Heart left ventricle (tissue), 16 donors: ENCODE results near the gene EXOC4. TPM values are rescaled to one million over a fixed set of nuclear protein-coding genes. Genes with fewer than 3 reads are reported as not detected.

Experiments used
- ATAC-seq, 4 donors: fragments of 200-7000 bp; cut with Tn5 transposase; one replicate each; pipeline ENCODE4 v1.9.1; 2020 to 2022; ENCODE audit warnings: moderate library complexity in 4 of 4, mild to moderate bottlenecking in 3 of 4, moderate number of reproducible peaks in 1 of 4
- DNase-seq, 5 donors: peaks; one replicate each; pipeline ENCODE4 v3.0.0-alpha.2; 2020
- H3K27ac ChIP-seq, 12 donors: fragments of 200-600 bp; sonication (generic) in 4 of 12; one replicate each; pipeline versions ENCODE4 v1.5.0 to v1.8.0; 2016 to 2022; ENCODE audit warnings: mild to moderate bottlenecking in 2 of 12
- H3K27me3 ChIP-seq, 9 donors: fragments of 200-600 bp; sonication (generic) in 2 of 9; one replicate each; pipeline versions ENCODE4 v1.5.1 to v1.8.0; 2016 to 2022; ENCODE audit warnings: mild to moderate bottlenecking in 3 of 9
- H3K36me3 ChIP-seq, 9 donors: fragments of 200-600 bp; sonication (generic) in 2 of 9; one replicate each; pipeline versions ENCODE4 v1.5.0 to v1.8.0; 2018 to 2022; ENCODE audit warnings: mild to moderate bottlenecking in 2 of 9
- H3K4me1 ChIP-seq, 12 donors: fragments of 200-600 bp; sonication (generic) in 4 of 12; one replicate each; pipeline versions ENCODE4 v1.5.0 to v1.8.0; 2016 to 2022; ENCODE audit warnings: mild to moderate bottlenecking in 3 of 12
- H3K4me3 ChIP-seq, 12 donors: fragments of 200-600 bp; sonication (generic) in 4 of 12; one replicate each; pipeline versions ENCODE4 v1.5.0 to v1.8.0; 2017 to 2022; ENCODE audit warnings: mild to moderate bottlenecking in 9 of 12, moderate library complexity in 4 of 12
- H3K9me3 ChIP-seq, 12 donors: fragments of 200-600 bp; sonication (generic) in 4 of 12; one replicate each; pipeline versions ENCODE4 v1.5.0 to v1.8.0; 2016 to 2022; ENCODE audit warnings: mild to moderate bottlenecking in 1 of 12
- POLR2A ChIP-seq, 2 donors: fragments of 450-650 bp; IDR thresholded peaks; one replicate each; pipeline ENCODE4 v1.6.1; 2017; ENCODE audit warnings: antibody characterized with exemption in 2 of 2, mild to moderate bottlenecking in 2 of 2, moderate library complexity in 2 of 2
- WGBS, 4 donors: extraction: QIAGEN DNeasy Blood & Tissue Kit in 2 of 4; methylation state at CpG; one replicate each; pipeline versions ENCODE4 v1.1.5 to v1.1.7; 2013 to 2018; 5-methylcytosine and 5-hydroxymethylcytosine counted together
- intact Hi-C, 10 donors: fragments of 100-400 bp; cut with DNase I; formaldehyde crosslinking; loops; one replicate each; pipeline versions ENCODE4 v1.11.1 to v1.14.2; 2022
- polyA plus RNA-seq, 2 donors: library from polyadenylated mRNA; stranded (reverse); fragments of 200-250 nt; gene quantifications; one replicate each; pipeline ENCODE4 v1.2.3, GENCODE V29; 2013
- total RNA-seq, 9 donors: library from RNA; depleted of rRNA in 2 of 9; stranded (reverse); fragments of >200 nt in 2 of 9; fragmentation: NEBNext Ultra II Directional in 3 of 9; extraction: Animal tissue kit (Norgen Biotek cat#: 25700) in 3 of 9; gene quantifications; one replicate each; pipeline versions ENCODE4 v1.1.0 to v1.2.4, GENCODE V29; 2016 to 2023
- TF ChIP-seq, protein P1 (sequence below), 12 donors: fragments of 200-600 bp; sonication (generic) in 4 of 12; IDR thresholded peaks; one replicate each; pipeline versions ENCODE4 v1.5.0 to v1.8.0; 2018 to 2022; ENCODE audit warnings: antibody characterized with exemption in 12 of 12, mild to moderate bottlenecking in 5 of 12
- donor health status: ischemic (EF 13 %, LVEDD 7.1; RV severe dilation, severe dysfunction).
- donor health status: healthy with polysubstance abuse.
- donor health status: DM: no; HTN: yes; CAD: no.
- donor health status: DM: no; HTN: no; CAD: no.
- donor health status: ischemic (EF 25% LVEDD 6.9; RV normal size, moderate dysfunction).
- donor health status: ischemic (EF 25% LVEDD 5.7; RV mildly dilated, moderate dysfunction).
- donor health status: healthy.
- donor health status: DM: yes; HTN: yes; CAD: no.
- donor health status: ischemic (EF 35%, LVEDD 5.7; RV mildly dilated, moderate dysfunction).
- donor health status: nonischemic (EF 11% LVEDD 7.7; RV severe dilation, severe dysfunction).
- donor health status: DM: yes; HTN: yes; CAD: no.
- donor health status: PGD.
- donor health status: ischemic (EF 29% LVEDD 5.4; RV normal size, mild dysfunction).
- donor health status: nonischemic (EF 23%, LVEDD 6.1; RV moderate dilation, normal function).

Gene EXOC4
- total and polyA plus RNA-seq, 11 donors: 8.8 to 61.2 (median 33.8) TPM

DNA sequence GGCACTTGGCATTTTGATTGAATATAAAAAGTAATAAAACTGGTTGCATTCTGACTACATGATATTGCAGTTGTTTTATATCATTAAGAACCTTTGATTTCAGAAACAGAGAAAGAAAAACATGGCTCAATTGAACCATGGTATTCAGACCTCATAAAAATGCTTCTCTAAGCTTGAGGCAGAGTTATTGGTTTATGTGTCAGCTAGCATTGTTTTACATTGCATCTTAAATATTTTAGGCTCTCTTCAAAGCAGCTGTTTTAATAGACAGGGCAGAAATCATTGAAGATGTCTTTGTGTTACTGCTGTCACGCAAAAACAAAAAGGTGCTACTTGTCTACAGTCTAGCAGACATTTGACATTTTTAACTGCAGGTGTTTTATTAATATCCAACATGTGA is 299.2 kb downstream of the EXOC4 start:
- Histone ChIP-seq H3K4me1 (peaks cover 0 to 4% (median 0%) of the 10 kb centered on the region in 12 donors), H3K27me3 (no peaks in the 10 kb centered on the region), H3K4me3 (no peak overlapping the region), H3K9me3 (no peaks in the 10 kb centered on the region), H3K27ac (no peak overlapping the region), H3K36me3 (no peaks in the 10 kb centered on the region)
- DNase-seq (no peak), ATAC-seq (no peak)
- TF ChIP-seq POLR2A (IDR thresholded peaks at IDR 0.05): no peak
- TF ChIP-seq, protein P1, sequence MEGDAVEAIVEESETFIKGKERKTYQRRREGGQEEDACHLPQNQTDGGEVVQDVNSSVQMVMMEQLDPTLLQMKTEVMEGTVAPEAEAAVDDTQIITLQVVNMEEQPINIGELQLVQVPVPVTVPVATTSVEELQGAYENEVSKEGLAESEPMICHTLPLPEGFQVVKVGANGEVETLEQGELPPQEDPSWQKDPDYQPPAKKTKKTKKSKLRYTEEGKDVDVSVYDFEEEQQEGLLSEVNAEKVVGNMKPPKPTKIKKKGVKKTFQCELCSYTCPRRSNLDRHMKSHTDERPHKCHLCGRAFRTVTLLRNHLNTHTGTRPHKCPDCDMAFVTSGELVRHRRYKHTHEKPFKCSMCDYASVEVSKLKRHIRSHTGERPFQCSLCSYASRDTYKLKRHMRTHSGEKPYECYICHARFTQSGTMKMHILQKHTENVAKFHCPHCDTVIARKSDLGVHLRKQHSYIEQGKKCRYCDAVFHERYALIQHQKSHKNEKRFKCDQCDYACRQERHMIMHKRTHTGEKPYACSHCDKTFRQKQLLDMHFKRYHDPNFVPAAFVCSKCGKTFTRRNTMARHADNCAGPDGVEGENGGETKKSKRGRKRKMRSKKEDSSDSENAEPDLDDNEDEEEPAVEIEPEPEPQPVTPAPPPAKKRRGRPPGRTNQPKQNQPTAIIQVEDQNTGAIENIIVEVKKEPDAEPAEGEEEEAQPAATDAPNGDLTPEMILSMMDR (IDR thresholded peaks at IDR 0.05): no peak
- intact Hi-C loops: no loop called here
- 94 to 100% (median 98%) methylated on average over 1 of the region's 1 CpG for WGBS, 4 donors

DNA sequence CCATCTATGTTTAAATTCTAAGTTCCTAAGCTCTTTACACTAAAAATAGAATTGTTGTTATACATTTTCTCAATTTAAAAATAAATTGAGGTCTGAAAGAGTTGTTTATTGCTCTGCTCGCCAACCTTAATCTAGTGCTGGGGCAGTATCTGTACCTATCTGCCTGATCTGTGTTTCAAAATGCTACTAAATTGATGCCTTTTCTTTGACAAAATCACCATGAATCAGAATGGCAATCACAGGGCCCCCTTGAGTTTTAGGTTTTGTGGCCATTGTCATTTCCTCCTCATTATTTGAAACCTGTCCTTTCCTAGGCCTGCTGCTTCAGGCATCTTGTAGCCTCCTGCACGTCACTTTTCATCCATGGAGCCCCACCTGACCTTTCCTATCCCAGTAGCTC is 301.5 kb downstream of the EXOC4 start:
- TF ChIP-seq POLR2A (IDR thresholded peaks at IDR 0.05): no peak
- TF ChIP-seq, protein P1 (IDR thresholded peaks at IDR 0.05): no peak
- ATAC-seq: no peak
- whole genome bisulfite sequencing, 4 donors: 94 to 99% (median 97%) methylated on average over 2 of the region's 2 CpGs

DNA sequence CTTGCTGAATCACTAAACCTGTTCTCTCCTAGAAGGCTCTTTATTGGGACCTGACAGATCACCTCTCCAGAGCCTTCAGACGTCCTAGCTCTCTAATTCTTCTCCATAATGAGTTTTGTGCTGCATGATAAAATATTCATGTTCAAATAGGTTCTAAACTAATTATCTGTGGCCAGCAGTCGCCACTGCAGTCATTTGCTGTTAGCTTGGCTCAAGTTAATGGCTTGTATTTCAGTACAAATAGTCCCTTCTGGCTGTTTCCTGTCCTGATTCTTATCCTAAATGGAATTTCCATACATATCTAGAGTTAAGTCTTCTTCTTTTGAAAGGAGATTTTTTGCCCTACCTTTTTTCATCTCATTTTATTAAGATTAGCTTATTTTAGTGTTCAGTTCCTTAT is 303.2 kb downstream of the EXOC4 start:
- H3K27me3 ChIP-seq: no peaks in the 10 kb centered on the region
- TF ChIP-seq POLR2A (IDR thresholded peaks at IDR 0.05): no peak
- TF ChIP-seq, protein P1 (IDR thresholded peaks at IDR 0.05): no peak

More for the DNA sequence above, 301.5 kb downstream of the EXOC4 start:
- intact Hi-C loops: no loop called here
- Histone ChIP-seq H3K36me3 (no peaks in the 10 kb centered on the region), H3K4me1 (peaks cover 0 to 4% (median 0%) of the 10 kb centered on the region in 12 donors), H3K27ac (no peak overlapping the region), H3K4me3 (no peak overlapping the region), H3K9me3 (no peaks in the 10 kb centered on the region), H3K27me3 (no peaks in the 10 kb centered on the region)
- DNase-seq: no peak

DNA sequence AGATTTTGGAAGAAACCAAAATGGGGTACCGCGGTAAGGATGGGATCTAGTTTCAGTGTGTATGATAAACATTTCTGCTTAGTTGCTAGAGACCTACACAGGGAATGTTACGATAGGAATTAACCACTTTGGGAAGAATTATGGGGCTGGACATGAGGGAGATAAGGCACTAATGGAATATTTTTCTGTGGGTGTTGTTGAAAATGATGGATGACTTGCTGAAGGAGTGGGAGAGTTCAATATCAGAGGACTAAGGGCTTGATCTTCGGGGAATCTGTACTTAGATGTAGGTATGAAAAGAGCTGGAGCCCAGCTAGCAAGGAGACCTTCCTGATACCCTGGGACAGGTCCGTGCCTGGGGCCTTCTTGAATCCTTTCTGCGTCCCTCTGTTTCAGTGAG is 303.7 kb downstream of the EXOC4 start:
- ATAC-seq (no peak), DNase-seq (no peak)
- H3K9me3 ChIP-seq: no peaks in the 10 kb centered on the region
- H3K4me1 ChIP-seq: peaks cover 0 to 4% (median 0%) of the 10 kb centered on the region in 12 donors
- intact Hi-C loops: no loop called here
- H3K27ac ChIP-seq: no peak overlapping the region
- TF ChIP-seq, protein P1 (IDR thresholded peaks at IDR 0.05): no peak
- no peak for TF ChIP-seq POLR2A (IDR thresholded peaks at IDR 0.05)
- no peaks in the 10 kb centered on the region for H3K36me3 ChIP-seq
- no peak overlapping the region for H3K4me3 ChIP-seq
- 92 to 95% (median 93%) methylated on average over 6 of the region's 6 CpGs for WGBS, 4 donors
- no peaks in the 10 kb centered on the region for H3K27me3 ChIP-seq

More for the DNA sequence above, 303.2 kb downstream of the EXOC4 start:
- intact Hi-C loops: no loop called here
- Histone ChIP-seq H3K36me3 (no peaks in the 10 kb centered on the region), H3K4me3 (no peak overlapping the region), H3K4me1 (peaks cover 0 to 4% (median 0%) of the 10 kb centered on the region in 12 donors), H3K9me3 (no peaks in the 10 kb centered on the region), H3K27ac (no peak overlapping the region)
- no peak for ATAC-seq
- 32 to 35% (median 32%) methylated on average over 2 of the region's 2 CpGs for WGBS, 4 donors
- no peak for DNase-seq
